Measurements from ENCODE around the gene SRF.

The SRF gene

GRCh38 chr6:43217351-43217750 lies 46.3 kb downstream of the SRF start:
- H3K9me3 ChIP-seq (ENCODE audit: control insufficient read depth, insufficient read depth, low read length) = no peaks in the 10 kb centered on the region
- no peaks in the 10 kb centered on the region for H3K4me1 ChIP-seq (ENCODE audit: control insufficient read depth, insufficient read depth, low read length)
- no peak overlapping the region for H3K9ac ChIP-seq (ENCODE audit: low read depth, low read length)
- H3K36me3 ChIP-seq (ENCODE audit: control insufficient read depth, insufficient read depth, low read length) = no peaks in the 10 kb centered on the region
- H3K4me3 ChIP-seq (ENCODE audit: low read depth, low read length) = no peak overlapping the region
- H3K27ac ChIP-seq (ENCODE audit: low read depth, low read length) = no peak overlapping the region
- H3K27me3 ChIP-seq (ENCODE audit: control insufficient read depth, insufficient read depth, low read length) = no peaks in the 10 kb centered on the region

DNA sequence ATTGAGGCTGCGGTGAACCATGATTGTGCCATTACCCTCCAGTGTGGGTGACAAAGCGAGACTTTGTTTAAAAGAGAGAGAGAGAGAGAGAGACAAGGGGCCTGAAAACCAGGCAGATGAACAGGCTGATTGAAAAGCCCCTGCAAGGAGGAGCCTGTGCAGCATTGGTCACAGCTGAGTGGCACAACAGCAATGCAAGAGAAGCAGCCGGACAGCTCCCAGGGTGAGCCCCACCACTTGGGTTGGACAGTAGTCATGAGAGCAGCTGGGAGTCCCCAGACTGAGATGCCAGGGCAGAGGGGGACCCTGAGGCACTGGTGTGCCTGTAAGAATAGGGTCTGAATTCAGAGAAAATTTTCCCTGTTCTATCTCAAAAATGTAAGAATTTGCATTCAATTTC lies 48.0 kb downstream of the SRF start:
- Histone ChIP-seq H3K9me3 (ENCODE audit: control insufficient read depth, insufficient read depth, low read length) (no peaks in the 10 kb centered on the region), H3K27me3 (ENCODE audit: control insufficient read depth, insufficient read depth, low read length) (no peaks in the 10 kb centered on the region), H3K9ac (ENCODE audit: low read depth, low read length) (no peak overlapping the region), H3K4me1 (ENCODE audit: control insufficient read depth, insufficient read depth, low read length) (no peaks in the 10 kb centered on the region), H3K36me3 (ENCODE audit: control insufficient read depth, insufficient read depth, low read length) (no peaks in the 10 kb centered on the region), H3K27ac (ENCODE audit: low read depth, low read length) (no peak overlapping the region), H3K4me3 (ENCODE audit: low read depth, low read length) (no peak overlapping the region)

- Histone ChIP-seq H3K9me3 (ENCODE audit: control insufficient read depth, insufficient read depth, low read length) (no peaks in the 10 kb centered on the region), H3K27ac (ENCODE audit: low read depth, low read length) (no peak overlapping the region), H3K4me3 (ENCODE audit: low read depth, low read length) (no peak overlapping the region), H3K9ac (ENCODE audit: low read depth, low read length) (no peak overlapping the region), H3K4me1 (ENCODE audit: control insufficient read depth, insufficient read depth, low read length) (no peaks in the 10 kb centered on the region), H3K27me3 (ENCODE audit: control insufficient read depth, insufficient read depth, low read length) (no peaks in the 10 kb centered on the region), H3K36me3 (ENCODE audit: control insufficient read depth, insufficient read depth, low read length) (no peaks in the 10 kb centered on the region)
Observed at GRCh38 chr6:43219814-43220213, 48.7 kb downstream of the SRF start.

- Histone ChIP-seq H3K9me3 (ENCODE audit: control insufficient read depth, insufficient read depth, low read length) (no peaks in the 10 kb centered on the region), H3K27ac (ENCODE audit: low read depth, low read length) (no peak overlapping the region), H3K4me1 (ENCODE audit: control insufficient read depth, insufficient read depth, low read length) (no peaks in the 10 kb centered on the region), H3K9ac (ENCODE audit: low read depth, low read length) (no peak overlapping the region), H3K36me3 (ENCODE audit: control insufficient read depth, insufficient read depth, low read length) (0 out of 2 replicates have a peak, but pooled peaks cover 1% of the 10 kb centered on the region), H3K4me3 (ENCODE audit: low read depth, low read length) (no peak overlapping the region), H3K27me3 (ENCODE audit: control insufficient read depth, insufficient read depth, low read length) (no peaks in the 10 kb centered on the region)
Observed at GRCh38 chr6:43220439-43220951, 49.4 kb downstream of the SRF start.

DNA sequence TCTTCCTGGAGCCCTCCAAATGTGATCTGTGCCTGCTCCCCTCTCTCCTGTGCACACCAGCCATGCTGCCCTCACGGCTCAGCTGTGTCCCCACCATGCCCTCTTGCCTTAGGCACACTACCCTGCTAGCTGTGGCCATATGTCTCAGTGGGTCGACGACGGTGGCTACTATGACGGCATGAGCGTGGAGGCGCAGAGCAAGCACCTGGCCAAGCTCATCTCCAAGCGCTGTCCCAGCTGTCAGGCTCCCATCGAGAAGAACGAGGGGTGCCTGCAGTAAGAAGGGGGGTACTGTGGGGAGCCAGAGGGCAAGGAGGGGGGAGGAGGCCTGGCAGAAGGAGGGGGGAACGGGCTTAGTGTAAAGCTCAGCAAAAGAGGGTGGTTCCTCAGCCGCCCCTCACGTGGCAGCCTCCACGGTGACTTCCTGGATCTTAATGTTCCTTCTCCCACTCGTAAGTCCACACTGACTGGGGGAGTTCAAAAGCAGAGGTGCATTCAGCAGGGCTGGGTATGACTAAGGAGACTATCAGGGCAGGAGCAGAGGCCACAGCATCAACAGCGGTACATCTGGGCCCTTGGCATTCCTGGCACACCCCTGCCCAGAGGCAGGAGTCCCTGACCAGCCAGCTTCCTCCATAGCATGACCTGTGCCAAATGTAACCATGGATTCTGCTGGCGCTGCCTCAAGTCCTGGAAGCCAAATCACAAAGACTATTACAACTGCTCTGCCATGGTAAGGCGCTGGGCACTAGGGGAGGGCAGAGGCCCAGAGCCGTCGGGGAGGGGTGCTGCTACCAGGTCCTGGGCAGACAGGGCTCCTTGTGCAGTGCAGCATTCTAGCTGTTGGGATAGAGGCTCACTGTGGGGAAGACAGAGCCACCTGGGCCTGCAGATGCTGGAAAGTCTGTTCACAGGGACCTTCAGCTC lies 50.2 kb downstream of the SRF start:
- no peak overlapping the region for H3K9ac ChIP-seq (ENCODE audit: low read depth, low read length)
- H3K27ac ChIP-seq (ENCODE audit: low read depth, low read length) = no peak overlapping the region
- peaks cover 8% of the 10 kb centered on the region; the same call in 1 of the 2 replicates for H3K36me3 ChIP-seq (ENCODE audit: control insufficient read depth, insufficient read depth, low read length)

GRCh38 chr6:43222418-43223059 lies 51.5 kb downstream of the SRF start:
- H3K9ac ChIP-seq (ENCODE audit: low read depth, low read length) = no peak overlapping the region
- H3K4me3 ChIP-seq (ENCODE audit: low read depth, low read length) = no peak overlapping the region
- no peaks in the 10 kb centered on the region for H3K9me3 ChIP-seq (ENCODE audit: control insufficient read depth, insufficient read depth, low read length)
- H3K36me3 ChIP-seq (ENCODE audit: control insufficient read depth, insufficient read depth, low read length) = peaks cover 8% of the 10 kb centered on the region; the same call in 1 of the 2 replicates
- no peak overlapping the region for H3K27ac ChIP-seq (ENCODE audit: low read depth, low read length)
- no peaks in the 10 kb centered on the region for H3K27me3 ChIP-seq (ENCODE audit: control insufficient read depth, insufficient read depth, low read length)
- no peaks in the 10 kb centered on the region for H3K4me1 ChIP-seq (ENCODE audit: control insufficient read depth, insufficient read depth, low read length)

More for the DNA sequence above, 50.2 kb downstream of the SRF start:
- no peaks in the 10 kb centered on the region for H3K27me3 ChIP-seq (ENCODE audit: control insufficient read depth, insufficient read depth, low read length)
- no peaks in the 10 kb centered on the region for H3K9me3 ChIP-seq (ENCODE audit: control insufficient read depth, insufficient read depth, low read length)
- H3K4me1 ChIP-seq (ENCODE audit: control insufficient read depth, insufficient read depth, low read length) = no peaks in the 10 kb centered on the region
- no peak overlapping the region for H3K4me3 ChIP-seq (ENCODE audit: low read depth, low read length)

DNA sequence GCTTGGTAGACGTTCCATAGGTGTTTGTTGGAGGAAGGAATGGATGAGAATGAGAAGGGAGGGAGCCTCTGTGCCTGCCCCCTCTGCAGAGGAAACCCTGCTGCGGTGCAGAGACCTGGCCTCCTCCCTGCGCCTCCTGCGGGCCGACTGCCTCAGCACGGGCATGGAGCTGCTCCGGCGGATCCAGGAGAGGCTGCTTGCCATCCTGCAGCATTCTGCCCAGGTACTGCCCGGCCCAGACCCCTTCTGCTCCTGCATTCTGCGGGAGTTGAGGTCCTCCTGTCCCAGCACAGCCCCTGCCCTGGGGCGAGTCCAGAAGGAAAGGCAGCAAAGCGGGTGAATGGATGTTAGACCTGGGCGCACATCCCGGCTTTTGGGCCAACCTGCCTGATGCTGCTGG lies 52.1 kb downstream of the SRF start:
- H3K4me3 ChIP-seq (ENCODE audit: low read depth, low read length) = no peak overlapping the region
- no peaks in the 10 kb centered on the region for H3K9me3 ChIP-seq (ENCODE audit: control insufficient read depth, insufficient read depth, low read length)
- no peak overlapping the region for H3K9ac ChIP-seq (ENCODE audit: low read depth, low read length)
- no peaks in the 10 kb centered on the region for H3K4me1 ChIP-seq (ENCODE audit: control insufficient read depth, insufficient read depth, low read length)
- H3K27me3 ChIP-seq (ENCODE audit: control insufficient read depth, insufficient read depth, low read length) = no peaks in the 10 kb centered on the region
- no peak overlapping the region for H3K27ac ChIP-seq (ENCODE audit: low read depth, low read length)
- H3K36me3 ChIP-seq (ENCODE audit: control insufficient read depth, insufficient read depth, low read length) = peaks cover 8% of the 10 kb centered on the region; the same call in 1 of the 2 replicates

DNA sequence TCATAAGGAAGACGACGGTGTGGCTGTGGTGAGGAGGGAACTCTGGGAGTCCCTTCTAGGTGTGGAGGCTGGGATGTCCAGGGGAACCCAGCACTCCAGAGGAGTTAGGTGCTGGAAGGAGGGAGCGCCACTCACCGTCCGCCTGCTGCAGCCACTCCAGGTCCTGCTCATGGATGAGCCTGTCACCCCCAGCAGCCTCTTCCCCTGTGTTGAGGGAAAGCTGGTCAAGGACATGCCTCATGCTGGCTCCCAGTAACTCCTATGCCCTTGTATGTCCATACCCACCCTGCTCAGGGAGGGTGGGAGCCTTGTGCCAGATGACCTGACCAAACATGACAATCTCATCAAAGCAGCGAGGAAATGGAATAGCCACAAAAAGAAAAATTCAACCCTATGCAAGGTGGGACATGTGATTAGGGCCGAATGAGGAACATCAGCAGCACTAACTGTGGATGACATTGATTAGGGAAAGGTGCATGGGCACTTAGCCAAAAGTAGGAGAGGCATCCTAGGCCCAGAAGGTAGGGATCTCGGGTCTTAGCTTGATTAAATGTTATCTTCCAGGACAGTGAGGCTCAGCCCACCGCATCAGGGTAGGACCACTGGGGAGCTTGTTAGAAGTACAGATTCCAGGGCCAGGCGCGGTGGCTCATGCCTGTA lies 55.3 kb downstream of the SRF start:
- Histone ChIP-seq H3K27ac (ENCODE audit: low read depth, low read length) (no peak overlapping the region), H3K27me3 (ENCODE audit: control insufficient read depth, insufficient read depth, low read length) (peaks cover 17% of the 10 kb centered on the region), H3K9me3 (ENCODE audit: control insufficient read depth, insufficient read depth, low read length) (no peaks in the 10 kb centered on the region), H3K9ac (ENCODE audit: low read depth, low read length) (no peak overlapping the region), H3K4me1 (ENCODE audit: control insufficient read depth, insufficient read depth, low read length) (peaks cover 3% of the 10 kb centered on the region; the same call in 1 of the 2 replicates), H3K36me3 (ENCODE audit: control insufficient read depth, insufficient read depth, low read length) (peaks cover 8% of the 10 kb centered on the region; the same call in 1 of the 2 replicates), H3K4me3 (ENCODE audit: low read depth, low read length) (no peak overlapping the region)

GRCh38 chr6:43228951-43229802 lies 58.1 kb downstream of the SRF start, which contains the start of gene DNPH1:
Gene DNPH1 (minus strand): TSS chr6:43229481. CDS start chr6:43229456, 25 bp downstream.
- Histone ChIP-seq H3K27me3 (ENCODE audit: control insufficient read depth, insufficient read depth, low read length) (peaks cover 21% of the 10 kb centered on the region), H3K36me3 (ENCODE audit: control insufficient read depth, insufficient read depth, low read length) (peaks cover 8% of the 10 kb centered on the region; the same call in 1 of the 2 replicates), H3K9me3 (ENCODE audit: control insufficient read depth, insufficient read depth, low read length) (no peaks in the 10 kb centered on the region), H3K4me3 (ENCODE audit: low read depth, low read length) (peak within 1 kb of the TSS; percentile 80), H3K9ac (ENCODE audit: low read depth, low read length) (peak within 1 kb of the TSS; percentile 83), H3K4me1 (ENCODE audit: control insufficient read depth, insufficient read depth, low read length) (peaks cover 3% of the 10 kb centered on the region; the same call in 1 of the 2 replicates), H3K27ac (ENCODE audit: low read depth, low read length) (peak within 1 kb of the TSS; percentile 42)
